Measurements from ENCODE around the gene DENND1A.

GRCh38 chr9:123656565-123656964, 273.4 kb downstream of the DENND1A start:
- TF ChIP-seq CTCF (IDR thresholded peaks at IDR 0.05; ENCODE audit: insufficient read depth, low read length, poor library complexity, severe bottlenecking) (no peak), EZH2phosphoT487 (conservative IDR thresholded peaks at IDR 0.05; ENCODE audit: low read length) (no peak)

Measured in SU-DHL-6 (cell line).